HL-60 (cell line): ENCODE measurements around the gene DAB2IP.

Experiments used
- CTCF ChIP-seq: IDR thresholded peaks from one replicate; pipeline ENCODE4 v1.5.1; 2011; ENCODE audit warnings: low read length, control low read depth, inconsistent platforms; ENCODE audit not compliant: insufficient read depth
- TF ChIP-seq, protein P1 (sequence below): IDR thresholded peaks from 2 replicates; pipeline ENCODE4 v1.6.1; 2012; ENCODE audit warnings: low read depth; ENCODE audit not compliant: insufficient replicate concordance

- TF ChIP-seq CTCF: no peak
- TF ChIP-seq, protein P1, sequence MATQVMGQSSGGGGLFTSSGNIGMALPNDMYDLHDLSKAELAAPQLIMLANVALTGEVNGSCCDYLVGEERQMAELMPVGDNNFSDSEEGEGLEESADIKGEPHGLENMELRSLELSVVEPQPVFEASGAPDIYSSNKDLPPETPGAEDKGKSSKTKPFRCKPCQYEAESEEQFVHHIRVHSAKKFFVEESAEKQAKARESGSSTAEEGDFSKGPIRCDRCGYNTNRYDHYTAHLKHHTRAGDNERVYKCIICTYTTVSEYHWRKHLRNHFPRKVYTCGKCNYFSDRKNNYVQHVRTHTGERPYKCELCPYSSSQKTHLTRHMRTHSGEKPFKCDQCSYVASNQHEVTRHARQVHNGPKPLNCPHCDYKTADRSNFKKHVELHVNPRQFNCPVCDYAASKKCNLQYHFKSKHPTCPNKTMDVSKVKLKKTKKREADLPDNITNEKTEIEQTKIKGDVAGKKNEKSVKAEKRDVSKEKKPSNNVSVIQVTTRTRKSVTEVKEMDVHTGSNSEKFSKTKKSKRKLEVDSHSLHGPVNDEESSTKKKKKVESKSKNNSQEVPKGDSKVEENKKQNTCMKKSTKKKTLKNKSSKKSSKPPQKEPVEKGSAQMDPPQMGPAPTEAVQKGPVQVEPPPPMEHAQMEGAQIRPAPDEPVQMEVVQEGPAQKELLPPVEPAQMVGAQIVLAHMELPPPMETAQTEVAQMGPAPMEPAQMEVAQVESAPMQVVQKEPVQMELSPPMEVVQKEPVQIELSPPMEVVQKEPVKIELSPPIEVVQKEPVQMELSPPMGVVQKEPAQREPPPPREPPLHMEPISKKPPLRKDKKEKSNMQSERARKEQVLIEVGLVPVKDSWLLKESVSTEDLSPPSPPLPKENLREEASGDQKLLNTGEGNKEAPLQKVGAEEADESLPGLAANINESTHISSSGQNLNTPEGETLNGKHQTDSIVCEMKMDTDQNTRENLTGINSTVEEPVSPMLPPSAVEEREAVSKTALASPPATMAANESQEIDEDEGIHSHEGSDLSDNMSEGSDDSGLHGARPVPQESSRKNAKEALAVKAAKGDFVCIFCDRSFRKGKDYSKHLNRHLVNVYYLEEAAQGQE: no peak
Observed at GRCh38 chr9:121662359-121662758, 10.9 kb downstream of the DAB2IP start.
